ENCODE results near the gene FXYD3. TPM values are rescaled to one million over a fixed set of nuclear protein-coding genes. Genes with fewer than 3 reads are reported as not detected.
A peak's percentile ranks its signal among the peaks of the same experiment; 100 is the strongest.

The FXYD3 gene
- total RNA-seq, 2 donors from 2014 or later, result not detected

DNA sequence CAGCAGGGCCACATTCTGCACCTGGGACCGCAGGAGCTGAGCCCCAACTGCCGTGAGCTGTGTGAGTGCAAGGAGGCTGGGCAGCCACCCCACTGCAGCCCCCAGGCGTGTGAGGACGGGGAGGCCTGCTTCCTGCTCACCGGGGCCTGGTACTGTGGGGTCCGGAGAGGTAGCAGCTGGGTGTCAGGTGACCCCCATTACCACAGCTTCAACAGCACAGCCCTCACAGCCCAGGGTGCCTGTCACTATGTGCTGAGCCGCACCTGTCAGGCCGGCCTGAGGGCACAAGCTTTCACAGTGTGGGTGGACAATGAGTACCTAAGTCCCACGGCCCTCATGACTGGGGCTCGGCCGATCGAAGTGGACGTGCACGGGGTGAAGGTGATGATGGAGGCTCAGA is 35.8 kb upstream of the FXYD3 start:
- no peaks in the 10 kb centered on the region for H3K36me3 Mint-ChIP-seq (ENCODE audit: low read depth)
- ATAC-seq (replicated peaks), result no peak
- H3K4me1 Mint-ChIP-seq, result peaks cover 5% of the 10 kb centered on the region
- H3K27me3 Mint-ChIP-seq, result peaks cover 8% of the 10 kb centered on the region
- no peak overlapping the region for H3K4me3 Mint-ChIP-seq
- H3K27ac Mint-ChIP-seq, result no peak overlapping the region
- H3K9me3 Mint-ChIP-seq, result no peaks in the 10 kb centered on the region

DNA sequence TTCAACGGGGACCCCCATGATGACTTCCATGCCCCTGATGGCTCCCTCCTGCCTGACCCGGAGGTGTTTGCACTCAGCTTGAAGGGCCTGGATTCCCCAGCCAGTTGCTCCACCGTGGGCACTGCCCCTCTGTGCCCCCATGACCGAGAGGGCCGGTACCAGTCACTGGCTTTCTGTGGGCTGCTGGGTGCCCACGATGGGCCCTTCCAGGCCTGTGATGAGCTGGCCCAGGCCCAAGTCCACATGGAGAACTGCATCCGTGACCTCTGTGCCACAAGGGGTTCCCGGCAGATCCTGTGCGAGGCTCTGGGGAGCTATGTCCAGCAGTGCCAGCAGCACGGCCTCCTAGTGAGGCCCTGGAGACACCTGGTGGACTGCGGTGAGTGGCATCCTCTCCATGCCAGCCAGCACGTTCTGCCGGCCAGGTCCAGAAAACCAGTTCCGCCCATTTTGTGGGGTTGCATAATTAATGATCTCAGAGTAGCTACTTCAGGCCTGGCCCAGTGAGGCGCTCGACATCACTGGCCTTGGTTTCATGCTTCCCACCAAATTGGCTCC is 34.9 kb upstream of the FXYD3 start:
- Mint-ChIP-seq H3K4me3 (no peak overlapping the region), H3K27me3 (peaks cover 4% of the 10 kb centered on the region), H3K4me1 (no peaks in the 10 kb centered on the region), H3K9me3 (no peaks in the 10 kb centered on the region), H3K36me3 (ENCODE audit: low read depth) (no peaks in the 10 kb centered on the region), H3K27ac (no peak overlapping the region)
- no peak for ATAC-seq (replicated peaks)

DNA sequence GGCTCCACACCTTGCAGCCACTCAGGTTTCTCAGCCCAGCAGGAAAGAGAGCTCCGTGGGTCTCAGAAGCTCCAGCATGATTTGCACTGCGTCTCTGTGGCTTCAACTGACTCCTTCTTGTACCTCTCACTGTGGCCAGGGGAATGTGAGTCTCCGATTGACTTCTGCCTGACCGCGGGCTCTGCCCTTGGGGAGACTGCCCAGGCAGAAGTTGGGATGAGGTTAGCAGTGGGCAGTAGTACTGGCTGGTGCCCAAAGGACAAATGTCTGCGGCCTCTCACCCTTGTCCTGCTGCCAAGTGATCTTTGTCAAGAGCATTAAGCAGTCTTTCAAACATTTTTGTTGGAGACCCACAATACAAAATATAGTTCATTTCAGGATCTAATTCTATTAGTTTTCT is 34.4 kb upstream of the FXYD3 start:
- H3K4me3 Mint-ChIP-seq, result no peak overlapping the region
- H3K36me3 Mint-ChIP-seq (ENCODE audit: low read depth), result no peaks in the 10 kb centered on the region
- no peaks in the 10 kb centered on the region for H3K4me1 Mint-ChIP-seq
- H3K27me3 Mint-ChIP-seq, result peaks cover 4% of the 10 kb centered on the region
- no peak for ATAC-seq (replicated peaks)
- H3K9me3 Mint-ChIP-seq, result no peaks in the 10 kb centered on the region
- no peak overlapping the region for H3K27ac Mint-ChIP-seq

DNA sequence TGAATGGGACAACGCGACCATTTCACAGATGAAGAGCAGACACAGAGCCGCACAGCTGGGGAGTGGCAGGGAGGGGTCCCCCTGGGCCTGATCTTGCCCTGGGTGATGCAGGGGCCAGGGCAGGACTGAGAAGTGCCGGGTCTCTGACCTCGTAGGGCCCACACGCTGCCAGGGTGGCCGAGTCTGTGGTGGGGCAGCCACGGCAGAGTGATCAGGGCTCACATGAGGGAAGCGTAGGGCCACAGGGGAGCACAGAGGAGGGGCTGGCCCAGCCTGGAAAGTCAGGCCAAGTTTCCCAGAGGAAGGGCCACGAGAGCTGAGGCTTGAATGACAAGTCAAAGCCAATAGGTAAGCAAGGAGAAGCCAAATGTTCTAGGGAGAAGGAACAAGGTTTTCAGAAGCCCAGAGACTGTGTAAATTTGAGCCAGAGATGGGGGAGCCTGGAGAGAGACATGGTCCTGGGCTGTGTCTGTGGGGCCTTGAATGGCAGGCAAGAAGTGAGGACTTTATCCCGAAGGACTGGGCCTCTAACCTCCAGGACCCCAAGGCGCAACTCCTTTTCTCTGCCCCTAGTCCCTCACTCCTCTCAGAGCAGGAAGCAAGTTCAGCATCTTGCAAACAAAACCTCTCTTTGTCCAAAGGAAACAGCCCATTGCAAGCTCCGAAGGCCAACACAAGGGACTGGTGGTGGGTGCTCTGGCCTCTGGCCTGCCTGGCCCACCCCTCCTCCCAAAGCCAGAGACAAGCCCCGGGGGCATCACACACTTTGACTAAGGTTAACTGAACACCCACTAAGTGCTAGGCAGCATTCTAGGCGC is 31.7 kb upstream of the FXYD3 start:
- ATAC-seq (replicated peaks), result no peak
- H3K27me3 Mint-ChIP-seq, result peaks cover under 1% of the 10 kb centered on the region
- no peaks in the 10 kb centered on the region for H3K36me3 Mint-ChIP-seq (ENCODE audit: low read depth)
- no peaks in the 10 kb centered on the region for H3K4me1 Mint-ChIP-seq
- no peaks in the 10 kb centered on the region for H3K9me3 Mint-ChIP-seq
- H3K27ac Mint-ChIP-seq, result no peak overlapping the region
- no peak overlapping the region for H3K4me3 Mint-ChIP-seq

DNA sequence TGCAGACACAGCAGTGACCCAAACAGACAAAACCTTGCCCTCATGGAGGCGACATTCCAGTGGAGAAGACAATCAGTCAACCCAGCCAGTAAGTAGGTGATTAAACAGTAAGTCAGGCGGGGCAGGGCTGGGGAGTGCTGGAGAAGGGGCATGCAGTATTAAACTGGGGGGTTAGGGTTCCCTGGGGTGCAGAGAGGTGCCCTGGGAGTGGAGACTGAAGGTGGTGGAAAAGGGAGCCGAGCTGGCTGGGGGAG is 31.2 kb upstream of the FXYD3 start:
- Mint-ChIP-seq H3K4me3 (no peak overlapping the region), H3K36me3 (ENCODE audit: low read depth) (no peaks in the 10 kb centered on the region), H3K4me1 (no peaks in the 10 kb centered on the region), H3K9me3 (no peaks in the 10 kb centered on the region), H3K27ac (no peak overlapping the region), H3K27me3 (no peaks in the 10 kb centered on the region)
- no peak for ATAC-seq (replicated peaks)

DNA sequence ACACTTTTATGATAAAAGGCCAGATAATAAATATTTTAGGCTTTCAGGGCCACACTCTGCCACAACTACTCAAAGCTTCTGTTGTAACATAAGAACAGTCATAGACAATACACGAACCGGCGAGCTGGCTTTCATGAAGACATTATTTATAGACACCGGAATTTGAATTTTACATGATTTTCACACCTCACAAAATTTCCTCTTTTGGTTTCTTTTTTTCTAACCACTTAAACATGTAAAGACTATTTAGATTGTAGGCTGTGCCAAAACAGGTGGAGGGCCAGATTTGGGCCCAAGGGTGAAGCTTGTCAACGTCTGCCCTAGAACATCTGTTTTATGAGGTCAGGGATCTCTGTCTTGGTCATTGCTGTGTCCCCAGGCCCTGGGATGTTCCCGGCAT is 29.7 kb upstream of the FXYD3 start:
- peaks cover 3% of the 10 kb centered on the region for H3K27me3 Mint-ChIP-seq
- no peak overlapping the region for H3K4me3 Mint-ChIP-seq
- H3K36me3 Mint-ChIP-seq (ENCODE audit: low read depth), result no peaks in the 10 kb centered on the region
- ATAC-seq (replicated peaks), result no peak
- no peaks in the 10 kb centered on the region for H3K9me3 Mint-ChIP-seq
- no peaks in the 10 kb centered on the region for H3K4me1 Mint-ChIP-seq
- H3K27ac Mint-ChIP-seq, result peak overlapping the region; percentile 12

DNA sequence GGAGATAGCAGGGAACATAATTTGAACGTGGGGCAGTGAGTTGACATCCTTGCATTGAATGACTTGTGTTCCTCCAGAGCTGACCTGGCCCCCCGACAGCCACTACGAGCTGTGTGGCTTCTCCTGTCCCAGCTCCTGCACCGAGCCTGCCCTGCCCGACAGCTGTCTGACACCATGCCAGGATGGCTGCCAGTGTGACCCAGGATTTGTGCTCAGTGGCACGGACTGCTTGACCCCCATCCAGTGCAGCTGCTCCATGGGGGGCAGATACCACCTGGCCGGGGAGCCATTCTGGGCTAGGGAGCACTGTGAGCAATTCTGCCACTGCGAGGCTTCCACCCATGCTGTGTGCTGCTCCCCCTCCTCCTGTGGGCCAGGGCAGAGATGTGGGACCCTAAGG is 29.2 kb upstream of the FXYD3 start:
- Mint-ChIP-seq H3K4me3 (no peak overlapping the region), H3K9me3 (no peaks in the 10 kb centered on the region), H3K36me3 (ENCODE audit: low read depth) (no peaks in the 10 kb centered on the region), H3K27ac (no peak overlapping the region), H3K27me3 (peaks cover 3% of the 10 kb centered on the region), H3K4me1 (no peaks in the 10 kb centered on the region)
- ATAC-seq (replicated peaks), result no peak

DNA sequence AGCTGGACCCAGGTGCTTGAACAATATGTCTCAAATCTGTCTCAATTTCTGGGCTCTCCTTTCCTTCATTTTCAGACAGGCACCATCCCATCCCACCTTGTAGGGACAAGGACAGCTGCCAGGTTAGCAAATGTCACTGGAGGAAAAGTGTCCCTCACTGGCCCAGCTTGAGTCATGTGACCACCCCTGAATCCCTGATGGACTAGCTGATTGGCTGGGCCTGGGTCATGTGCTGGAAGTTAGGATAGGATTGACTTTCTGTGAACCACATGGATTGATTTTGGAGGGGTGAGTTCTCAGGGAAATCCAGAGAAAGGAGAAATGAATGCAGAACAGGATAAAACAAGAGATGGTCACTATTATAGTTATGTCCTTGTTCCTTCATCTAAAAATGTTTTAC is 28.2 kb upstream of the FXYD3 start:
- H3K4me3 Mint-ChIP-seq, result no peak overlapping the region

DNA sequence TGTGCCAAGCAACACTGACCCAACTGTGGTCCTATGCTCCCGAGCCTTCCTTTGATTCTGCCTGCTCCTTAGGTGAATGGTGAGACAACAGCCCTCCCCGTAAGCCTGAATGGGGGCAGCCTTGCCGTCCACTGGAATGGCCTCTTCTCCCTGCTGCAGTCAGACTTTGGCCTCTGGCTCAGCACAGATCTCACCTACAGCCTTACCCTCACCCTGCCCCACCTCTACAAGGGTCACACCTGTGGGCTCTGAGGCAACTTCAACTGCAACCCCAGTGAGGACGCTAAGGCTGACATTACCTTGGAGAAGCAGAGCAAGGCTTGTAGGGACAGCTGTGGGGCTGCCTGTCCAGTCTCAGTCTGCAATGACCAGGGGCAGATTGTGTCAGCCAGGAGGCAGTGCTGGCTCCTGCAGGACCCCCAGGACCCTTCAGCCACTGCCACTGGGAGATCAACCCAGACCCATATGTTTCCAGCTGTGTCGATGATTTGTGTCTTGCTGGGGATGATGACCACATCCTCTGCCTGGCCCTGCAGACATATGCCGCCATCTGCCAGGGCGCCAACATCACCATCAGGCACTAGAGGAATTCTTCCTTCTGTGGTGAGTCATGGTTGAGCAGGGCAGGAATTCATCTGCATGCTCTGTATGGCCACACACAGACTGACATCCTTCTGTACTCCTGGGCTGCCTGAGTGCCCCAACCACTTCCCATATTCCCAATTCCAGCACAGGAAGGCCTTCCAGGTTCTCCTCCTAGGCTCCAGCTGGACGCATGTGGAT is 27.3 kb upstream of the FXYD3 start:
- Mint-ChIP-seq H3K4me1 (no peaks in the 10 kb centered on the region), H3K9me3 (no peaks in the 10 kb centered on the region), H3K27me3 (peaks cover 3% of the 10 kb centered on the region), H3K36me3 (ENCODE audit: low read depth) (no peaks in the 10 kb centered on the region), H3K27ac (no peak overlapping the region), H3K4me3 (no peak overlapping the region)
- ATAC-seq (replicated peaks), result no peak

More for the DNA sequence above, 28.2 kb upstream of the FXYD3 start:
- Mint-ChIP-seq H3K36me3 (ENCODE audit: low read depth) (no peaks in the 10 kb centered on the region), H3K27me3 (peaks cover 3% of the 10 kb centered on the region), H3K27ac (no peak overlapping the region), H3K4me1 (no peaks in the 10 kb centered on the region), H3K9me3 (no peaks in the 10 kb centered on the region)
- ATAC-seq (replicated peaks), result no peak

DNA sequence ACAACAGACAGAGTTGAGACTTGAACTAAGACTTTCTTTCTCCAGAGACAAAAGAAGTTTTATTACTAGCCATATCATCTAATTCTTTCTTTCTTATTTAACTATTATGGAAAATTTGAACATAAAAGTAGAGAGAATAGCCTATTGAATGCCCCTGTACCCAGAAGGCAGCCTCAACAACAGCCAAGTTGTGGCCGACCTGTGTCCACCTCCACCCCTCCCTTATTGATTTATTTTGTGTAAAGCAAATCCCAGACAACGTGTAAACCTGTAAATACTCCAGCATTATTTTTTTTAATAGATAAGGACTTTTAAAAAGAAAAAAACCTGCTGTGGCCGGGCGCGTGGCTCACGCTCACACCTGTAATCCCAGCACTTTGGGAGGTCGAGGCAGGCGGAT is 26.1 kb upstream of the FXYD3 start:
- H3K4me3 Mint-ChIP-seq, result no peak overlapping the region

DNA sequence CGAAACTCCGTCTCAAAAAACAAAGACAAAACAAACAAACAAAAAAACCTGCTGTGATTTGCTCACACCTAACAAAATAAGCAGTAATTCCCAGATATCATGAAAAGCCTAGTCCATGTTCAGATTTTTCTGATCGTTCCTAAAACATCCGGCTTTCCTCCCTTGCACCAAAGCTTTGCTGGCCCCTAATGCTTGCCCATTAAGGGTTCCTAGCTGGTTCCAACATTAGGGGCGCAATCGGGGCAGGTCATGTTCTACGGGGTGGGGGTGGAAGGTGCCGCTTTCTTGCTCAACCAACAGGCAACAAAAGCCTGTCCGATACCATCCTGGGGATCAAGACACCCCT is 25.5 kb upstream of the FXYD3 start:
- H3K36me3 Mint-ChIP-seq (ENCODE audit: low read depth), result no peaks in the 10 kb centered on the region
- peaks cover 3% of the 10 kb centered on the region for H3K27me3 Mint-ChIP-seq
- no peaks in the 10 kb centered on the region for H3K9me3 Mint-ChIP-seq
- no peak for ATAC-seq (replicated peaks)
- H3K4me1 Mint-ChIP-seq, result no peaks in the 10 kb centered on the region
- no peak overlapping the region for H3K27ac Mint-ChIP-seq
- no peak overlapping the region for H3K4me3 Mint-ChIP-seq

More for the DNA sequence above, 26.1 kb upstream of the FXYD3 start:
- Mint-ChIP-seq H3K27ac (no peak overlapping the region), H3K9me3 (no peaks in the 10 kb centered on the region), H3K27me3 (peaks cover 3% of the 10 kb centered on the region), H3K36me3 (ENCODE audit: low read depth) (no peaks in the 10 kb centered on the region), H3K4me1 (no peaks in the 10 kb centered on the region)
- no peak for ATAC-seq (replicated peaks)

DNA sequence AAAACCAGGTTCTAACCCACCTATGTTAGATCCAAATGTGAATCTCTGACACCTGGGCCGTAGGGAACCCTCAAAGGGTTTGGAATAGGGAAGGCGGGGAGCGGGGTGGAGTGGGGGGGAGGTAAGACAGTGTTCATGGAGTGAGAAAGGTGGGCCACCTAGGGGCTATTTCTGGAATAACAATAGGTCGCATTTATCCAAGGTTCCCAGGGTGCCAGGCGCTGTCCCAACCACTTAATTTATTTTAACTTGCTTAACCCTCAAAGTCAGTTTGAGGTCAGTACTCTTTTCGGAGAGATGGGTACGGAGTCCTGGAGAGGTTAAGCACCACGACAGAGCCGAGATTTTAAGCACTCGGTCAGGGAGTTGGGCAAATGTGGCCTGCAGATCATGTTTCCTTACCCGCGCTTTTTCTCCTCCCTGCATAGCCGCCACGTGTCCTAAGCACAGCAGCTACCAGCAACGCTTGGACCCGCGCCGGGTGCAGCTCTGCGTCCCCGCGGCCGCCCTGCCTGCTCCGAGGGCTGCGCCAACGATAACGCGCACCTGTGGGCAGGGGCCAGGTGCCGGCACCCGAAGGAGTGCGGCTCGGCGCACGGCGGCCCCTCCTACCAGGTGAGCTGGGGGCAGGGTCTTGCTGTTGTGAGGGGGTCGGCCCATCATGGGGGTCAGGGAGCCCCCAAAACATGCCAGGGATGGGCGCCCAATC is 25.0 kb upstream of the FXYD3 start:
- no peaks in the 10 kb centered on the region for H3K4me1 Mint-ChIP-seq
- peak; percentile 72 for ATAC-seq (replicated peaks)
- H3K27me3 Mint-ChIP-seq, result peaks cover 3% of the 10 kb centered on the region
- H3K4me3 Mint-ChIP-seq, result no peak overlapping the region
- no peaks in the 10 kb centered on the region for H3K9me3 Mint-ChIP-seq
- H3K36me3 Mint-ChIP-seq (ENCODE audit: low read depth), result no peaks in the 10 kb centered on the region
- H3K27ac Mint-ChIP-seq, result no peak overlapping the region

DNA sequence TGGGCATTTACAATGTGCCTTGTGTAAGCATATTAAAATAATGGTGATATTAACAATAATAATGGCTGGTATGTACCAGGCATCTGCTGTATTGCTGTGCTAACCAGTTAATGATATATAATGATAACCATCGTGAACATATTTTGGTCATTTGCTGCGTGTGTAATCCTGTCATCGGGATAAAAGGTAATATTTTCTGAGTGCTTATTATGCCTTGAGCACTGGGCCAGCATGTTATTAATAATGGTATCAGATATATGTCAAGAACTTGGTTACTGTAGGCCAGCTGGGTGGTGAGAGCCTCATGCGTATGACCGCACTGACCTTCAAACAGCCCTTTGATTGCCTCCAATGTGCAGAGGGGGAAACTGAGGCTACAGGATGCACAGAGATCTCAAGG is 22.2 kb upstream of the FXYD3 start:
- no peaks in the 10 kb centered on the region for H3K9me3 Mint-ChIP-seq
- peaks cover 3% of the 10 kb centered on the region for H3K27me3 Mint-ChIP-seq
- no peaks in the 10 kb centered on the region for H3K4me1 Mint-ChIP-seq
- H3K4me3 Mint-ChIP-seq, result no peak overlapping the region
- H3K36me3 Mint-ChIP-seq (ENCODE audit: low read depth), result no peaks in the 10 kb centered on the region
- ATAC-seq (replicated peaks), result no peak
- no peak overlapping the region for H3K27ac Mint-ChIP-seq

DNA sequence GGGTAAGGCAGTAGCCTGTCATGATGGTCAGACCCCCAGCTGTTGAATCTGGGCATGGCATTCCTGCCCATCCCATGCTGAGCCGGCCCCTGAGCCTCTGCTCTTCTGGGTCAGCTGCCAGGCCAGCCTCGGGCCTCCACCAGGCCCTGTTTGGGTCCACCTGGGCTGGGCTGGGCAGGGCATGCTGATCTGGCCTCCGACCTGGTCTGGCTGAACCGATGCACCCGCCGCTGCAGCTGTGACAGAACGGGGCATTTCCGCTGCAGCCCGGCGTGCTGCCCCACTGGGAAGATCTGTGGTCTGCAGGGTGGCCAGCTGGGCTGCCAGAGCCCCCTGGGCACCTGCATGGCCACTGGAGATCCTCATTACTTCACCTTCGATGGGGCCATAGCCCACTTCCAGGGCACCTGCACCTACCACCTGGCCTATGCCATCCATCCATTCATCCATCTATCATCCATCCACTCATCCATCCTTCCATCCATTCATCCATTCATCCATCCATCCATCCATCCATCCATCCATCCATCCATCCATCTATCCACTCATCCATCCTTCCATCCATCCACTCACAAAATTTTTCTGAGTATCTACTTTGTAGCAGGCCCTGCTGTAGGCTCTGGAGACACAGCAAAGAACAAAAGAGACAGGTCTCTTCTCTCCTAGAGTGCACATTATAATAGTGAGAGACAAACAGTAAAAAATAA is 21.5 kb upstream of the FXYD3 start:
- Mint-ChIP-seq H3K36me3 (ENCODE audit: low read depth) (no peaks in the 10 kb centered on the region), H3K27me3 (peaks cover 3% of the 10 kb centered on the region), H3K9me3 (no peaks in the 10 kb centered on the region), H3K4me3 (no peak overlapping the region), H3K27ac (no peak overlapping the region), H3K4me1 (no peaks in the 10 kb centered on the region)
- ATAC-seq (replicated peaks), result no peak

All from activated T-helper 17 cell treated with anti-CD3 and anti-CD28 coated beads, Interleukin-2, amount 50 U/mL, for 72 hours (primary cell).